ENCODE measurements around the gene MLYCD. TPM values are rescaled to one million over a fixed set of nuclear protein-coding genes. Genes with fewer than 3 reads are reported as not detected.

The MLYCD gene
- total RNA-seq, 1 experiment from 2014 or later = 2.0 TPM

- CTCF ChIA-PET = no interaction called here
- H3K36me3 ChIP-seq (ENCODE audit: insufficient read depth, low read length, poor library complexity, severe bottlenecking) = no peaks in the 10 kb centered on the region
- BruUV-seq (replicated peaks) = no TSS peak
- H3K9me3 ChIP-seq (ENCODE audit: low read depth, low read length, poor library complexity, severe bottlenecking) = no peaks in the 10 kb centered on the region
- TF ChIP-seq EZH2 (IDR thresholded peaks at IDR 0.05; ENCODE audit: borderline replicate concordance, low read depth, low read length, poor library complexity, severe bottlenecking) (no peak), CTCF (conservative IDR thresholded peaks at IDR 0.05; ENCODE audit: low read depth, low read length) (no peak)
- no peak for DNase-seq (ENCODE audit: low spot score)
- intact Hi-C loops (cut with micrococcal nuclease; ENCODE audit: unreplicated experiment) = no loop called here
- no peak overlapping the region for H3K4me3 ChIP-seq (ENCODE audit: low read depth, low read length, poor library complexity, severe bottlenecking)
- H3K4me1 ChIP-seq (ENCODE audit: insufficient read depth, low read length, poor library complexity, severe bottlenecking) = no peaks in the 10 kb centered on the region
- no peak overlapping the region for H3K27ac ChIP-seq (ENCODE audit: low read depth, low read length, poor library complexity, severe bottlenecking)
- POLR2A ChIA-PET (ENCODE audit: low non-redundant PET) = no interaction called here
- no peaks in the 10 kb centered on the region for H3K27me3 ChIP-seq (replicated peaks; ENCODE audit: insufficient read depth, low read depth, low read length, poor library complexity)
Observed at GRCh38 chr16:83961591-83961990, 62.7 kb downstream of the MLYCD start.

- POLR2A ChIA-PET (ENCODE audit: low non-redundant PET) = no interaction called here
- BruUV-seq (replicated peaks) = no TSS peak
- Histone ChIP-seq H3K4me3 (ENCODE audit: low read depth, low read length, poor library complexity, severe bottlenecking) (no peak overlapping the region), H3K27me3 (replicated peaks; ENCODE audit: insufficient read depth, low read depth, low read length, poor library complexity) (no peaks in the 10 kb centered on the region), H3K4me1 (ENCODE audit: insufficient read depth, low read length, poor library complexity, severe bottlenecking) (no peaks in the 10 kb centered on the region), H3K9me3 (ENCODE audit: low read depth, low read length, poor library complexity, severe bottlenecking) (no peaks in the 10 kb centered on the region), H3K27ac (ENCODE audit: low read depth, low read length, poor library complexity, severe bottlenecking) (no peak overlapping the region), H3K36me3 (ENCODE audit: insufficient read depth, low read length, poor library complexity, severe bottlenecking) (no peaks in the 10 kb centered on the region)
- TF ChIP-seq EZH2 (IDR thresholded peaks at IDR 0.05; ENCODE audit: borderline replicate concordance, low read depth, low read length, poor library complexity, severe bottlenecking) (no peak), CTCF (conservative IDR thresholded peaks at IDR 0.05; ENCODE audit: low read depth, low read length) (no peak)
- CTCF ChIA-PET = no interaction called here
- intact Hi-C loops (cut with micrococcal nuclease; ENCODE audit: unreplicated experiment) = no loop called here
- no peak for DNase-seq (ENCODE audit: low spot score)
Observed at GRCh38 chr16:83963277-83964119, 64.6 kb downstream of the MLYCD start.

GRCh38 chr16:83964684-83965443 is 65.9 kb downstream of the MLYCD start:
- TF ChIP-seq CTCF (conservative IDR thresholded peaks at IDR 0.05; ENCODE audit: low read depth, low read length) = no peak
- no peak for TF ChIP-seq EZH2 (IDR thresholded peaks at IDR 0.05; ENCODE audit: borderline replicate concordance, low read depth, low read length, poor library complexity, severe bottlenecking)
- Histone ChIP-seq H3K4me1 (ENCODE audit: insufficient read depth, low read length, poor library complexity, severe bottlenecking) (no peaks in the 10 kb centered on the region), H3K27me3 (replicated peaks; ENCODE audit: insufficient read depth, low read depth, low read length, poor library complexity) (peaks cover 7% of the 10 kb centered on the region), H3K36me3 (ENCODE audit: insufficient read depth, low read length, poor library complexity, severe bottlenecking) (no peaks in the 10 kb centered on the region), H3K27ac (ENCODE audit: low read depth, low read length, poor library complexity, severe bottlenecking) (no peak overlapping the region), H3K9me3 (ENCODE audit: low read depth, low read length, poor library complexity, severe bottlenecking) (no peaks in the 10 kb centered on the region), H3K4me3 (ENCODE audit: low read depth, low read length, poor library complexity, severe bottlenecking) (no peak overlapping the region)
- intact Hi-C loops (cut with micrococcal nuclease; ENCODE audit: unreplicated experiment) = no loop called here
- BruUV-seq (replicated peaks) = no TSS peak
- ChIA-PET CTCF (interaction anchor here (0.6 kb wide), 1 partner anchor 11 kb away, joined by 3 read pairs; no protein-coding TSS in a partner anchor), POLR2A (ENCODE audit: low non-redundant PET) (no interaction called here)
- DNase-seq (ENCODE audit: low spot score) = no peak

All from A673 (cell line).